Testis (tissue), 3 donors: ENCODE results near the gene RPL13A. TPM values are rescaled to one million over a fixed set of nuclear protein-coding genes. Genes with fewer than 3 reads are reported as not detected.

Source experiments
- DNase-seq: peaks from one replicate; pipeline ENCODE4 v3.0.0-alpha.2; 2019
- H3K27ac ChIP-seq, 2 donors: fragments of 200-600 bp; sonication (generic); one replicate each; pipeline ENCODE4 v1.5.1; 2019
- H3K27me3 ChIP-seq: fragments of 200-600 bp; sonication (generic); one replicate; pipeline ENCODE4 v1.5.1; 2019
- H3K36me3 ChIP-seq: fragments of 200-600 bp; sonication (generic); one replicate; pipeline ENCODE4 v1.5.1; 2017; ENCODE audit warnings: low read depth; ENCODE audit errors: missing control alignments
- H3K4me1 ChIP-seq: fragments of 200-600 bp; sonication (generic); one replicate; pipeline ENCODE4 v1.5.1; 2019
- H3K4me3 ChIP-seq, 2 donors: fragments of 200-600 bp; sonication (generic); one replicate each; pipeline ENCODE4 v1.5.1; 2017 to 2019
- H3K9me3 ChIP-seq: fragments of 200-600 bp; sonication (generic); one replicate; pipeline ENCODE4 v1.5.1; 2017
- CTCF ChIP-seq, 3 experiments: fragments of 450-650 bp in 2 of 3; fragments of 200-600 bp in 1 of 3; sonication (generic) in 1 of 3; IDR thresholded peaks; one replicate each; pipeline ENCODE4 v1.5.1; 2016 to 2019; ENCODE audit warnings: antibody characterized with exemption in 3 of 3, mild to moderate bottlenecking in 2 of 3, moderate library complexity in 1 of 3
- POLR2A ChIP-seq: fragments of 450-650 bp; IDR thresholded peaks from one replicate; pipeline ENCODE4 v1.6.1; 2017; ENCODE audit warnings: antibody characterized with exemption, mild to moderate bottlenecking, moderate library complexity
- WGBS, 2 donors: methylation state at CpG; one replicate each; pipeline ENCODE4 v1.1.5; 2018; 5-methylcytosine and 5-hydroxymethylcytosine counted together
- intact Hi-C: fragments of 100-400 bp; cut with DNase I; formaldehyde crosslinking; loops from one replicate; pipeline ENCODE4 v1.15.1; 2023; ENCODE audit warnings: low total_unique reads
- polyA plus RNA-seq: library from polyadenylated mRNA; stranded (reverse); fragments of 350-450 nt; fragmentation: Illumina TruSeq; extraction: RNeasy Lipid Tissue Mini Kit (QIAGEN cat#74804); gene quantifications from one replicate; pipeline ENCODE4 v1.2.3, GENCODE V29; 2014; ENCODE audit warnings: low read depth, low replicate concordance; ENCODE audit not compliant: insufficient read depth
- total RNA-seq, 2 donors: library from RNA; depleted of rRNA; stranded (reverse); fragments of >200 nt; gene quantifications; one replicate each; pipeline ENCODE4 v1.2.3, GENCODE V29; 2016

RPL13A gene
- total and polyA plus RNA-seq, 3 donors from 2014 or later: 1,063 to 1,721 (median 1,193) TPM

GRCh38 chr19:49488046-49488862 is 846 bp downstream of the RPL13A start:
- Histone ChIP-seq H3K27me3 (no peaks in the 10 kb centered on the region), H3K27ac (peak overlapping the region; percentile 76 to 92), H3K9me3 (no peaks in the 10 kb centered on the region), H3K4me1 (peaks cover 15% of the 10 kb centered on the region), H3K36me3 (no peaks in the 10 kb centered on the region), H3K4me3 (peak overlapping the region; percentile 84 to 100)
- DNase-seq: no peak
- TF ChIP-seq POLR2A (no peak), CTCF (IDR thresholded peaks at IDR 0.05) (no peak)
- WGBS, 2 donors: 1 to 2% methylated on average over 17 to 26 of the region's 26 CpGs
- intact Hi-C loops: no loop called here

- intact Hi-C loops: no loop called here
- WGBS, 2 donors: 24 to 33% methylated on average over 14 to 15 of the region's 15 CpGs
- TF ChIP-seq POLR2A: no peak
- TF ChIP-seq CTCF (IDR thresholded peaks at IDR 0.05): no peak
- no peak for DNase-seq
- no peaks in the 10 kb centered on the region for H3K36me3 ChIP-seq
- H3K27ac ChIP-seq: peak overlapping the region; percentile 5 to 92
- H3K9me3 ChIP-seq: no peaks in the 10 kb centered on the region
- H3K4me1 ChIP-seq: peaks cover 15% of the 10 kb centered on the region
- H3K27me3 ChIP-seq: no peaks in the 10 kb centered on the region
- H3K4me3 ChIP-seq: peak overlapping the region; percentile 84 to 100
These were observed 1.6 kb downstream of the RPL13A start for GRCh38 chr19:49488863-49489537.

- Histone ChIP-seq H3K27ac (peak overlapping the region; percentile 5 to 92), H3K4me3 (no peak overlapping the region), H3K27me3 (no peaks in the 10 kb centered on the region), H3K4me1 (peaks cover 15% of the 10 kb centered on the region), H3K9me3 (no peaks in the 10 kb centered on the region), H3K36me3 (no peaks in the 10 kb centered on the region)
- intact Hi-C loops: no loop called here
- 53 to 76% methylated on average over 15 of the region's 15 CpGs for WGBS, 2 donors
- peak in 1 of 3 experiments; percentile 2 for TF ChIP-seq CTCF (IDR thresholded peaks at IDR 0.05)
- no peak for TF ChIP-seq POLR2A
- DNase-seq: no peak
These were observed 2.3 kb downstream of the RPL13A start for GRCh38 chr19:49489601-49490167.

- Histone ChIP-seq H3K27me3 (no peaks in the 10 kb centered on the region), H3K36me3 (no peaks in the 10 kb centered on the region), H3K4me1 (peaks cover 15% of the 10 kb centered on the region), H3K27ac (peak overlapping the region in 1 of 2 donors; percentile 92), H3K9me3 (no peaks in the 10 kb centered on the region), H3K4me3 (no peak overlapping the region)
- TF ChIP-seq POLR2A: no peak
- no peak for TF ChIP-seq CTCF (IDR thresholded peaks at IDR 0.05)
- 80 to 86% methylated on average over 24 to 27 of the region's 27 CpGs for WGBS, 2 donors
- intact Hi-C loops: no loop called here
- DNase-seq: no peak
These were observed 3.0 kb downstream of the RPL13A start for GRCh38 chr19:49490287-49491029.
